Omental fat pad (tissue), 4 donors: ENCODE measurements around the gene CPNE6. TPM values are rescaled to one million over a fixed set of nuclear protein-coding genes. Genes with fewer than 3 reads are reported as not detected.

Experiments used
- ATAC-seq: fragments of 150-250 bp; one replicate; pipeline ENCODE4 v1.9.1; 2016; ENCODE audit warnings: mild to moderate bottlenecking, moderate library complexity; ENCODE audit not compliant: low FRiP score
- DNase-seq: peaks from one replicate; pipeline ENCODE4 v3.0.0-alpha.2; 2019; ENCODE audit warnings: low spot score
- total RNA-seq, 4 donors: library from RNA; depleted of rRNA; stranded (reverse); fragments of >200 nt; gene quantifications; one replicate each; pipeline ENCODE4 v1.1.0, GENCODE V29; 2016
- TF ChIP-seq, protein P1 (sequence below), 3 donors: fragments of 450-650 bp; IDR thresholded peaks; one replicate each; pipeline ENCODE4 v1.5.1; 2016 to 2017; ENCODE audit warnings: antibody characterized with exemption in 3 of 3, mild to moderate bottlenecking in 3 of 3, moderate library complexity in 2 of 3

The CPNE6 gene
- total RNA-seq, 4 donors from 2014 or later, result not detected

DNA sequence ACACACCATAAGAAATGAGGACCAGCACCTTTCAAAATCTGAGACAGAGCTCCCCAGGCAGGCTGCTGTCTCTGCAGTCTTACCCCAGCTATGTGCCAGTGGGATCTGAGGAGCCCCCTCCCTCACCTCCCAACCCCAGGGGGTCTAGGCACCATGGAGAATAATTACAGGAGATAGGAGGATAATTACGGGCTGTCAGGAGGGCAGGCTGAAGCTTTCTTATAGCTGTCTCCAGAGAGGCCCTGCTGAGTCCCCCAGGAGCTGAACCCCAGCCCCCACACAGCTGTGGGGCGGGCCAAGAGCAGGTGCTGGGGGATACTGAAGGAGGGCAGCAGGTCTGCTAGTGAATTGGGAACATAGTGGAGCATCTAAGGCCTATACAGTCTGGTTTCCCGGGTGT, 6.8 kb downstream of the CPNE6 start:
- TF ChIP-seq, protein P1, sequence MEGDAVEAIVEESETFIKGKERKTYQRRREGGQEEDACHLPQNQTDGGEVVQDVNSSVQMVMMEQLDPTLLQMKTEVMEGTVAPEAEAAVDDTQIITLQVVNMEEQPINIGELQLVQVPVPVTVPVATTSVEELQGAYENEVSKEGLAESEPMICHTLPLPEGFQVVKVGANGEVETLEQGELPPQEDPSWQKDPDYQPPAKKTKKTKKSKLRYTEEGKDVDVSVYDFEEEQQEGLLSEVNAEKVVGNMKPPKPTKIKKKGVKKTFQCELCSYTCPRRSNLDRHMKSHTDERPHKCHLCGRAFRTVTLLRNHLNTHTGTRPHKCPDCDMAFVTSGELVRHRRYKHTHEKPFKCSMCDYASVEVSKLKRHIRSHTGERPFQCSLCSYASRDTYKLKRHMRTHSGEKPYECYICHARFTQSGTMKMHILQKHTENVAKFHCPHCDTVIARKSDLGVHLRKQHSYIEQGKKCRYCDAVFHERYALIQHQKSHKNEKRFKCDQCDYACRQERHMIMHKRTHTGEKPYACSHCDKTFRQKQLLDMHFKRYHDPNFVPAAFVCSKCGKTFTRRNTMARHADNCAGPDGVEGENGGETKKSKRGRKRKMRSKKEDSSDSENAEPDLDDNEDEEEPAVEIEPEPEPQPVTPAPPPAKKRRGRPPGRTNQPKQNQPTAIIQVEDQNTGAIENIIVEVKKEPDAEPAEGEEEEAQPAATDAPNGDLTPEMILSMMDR (IDR thresholded peaks at IDR 0.05), result no peak
- DNase-seq (no peak), ATAC-seq (no peak)

DNA sequence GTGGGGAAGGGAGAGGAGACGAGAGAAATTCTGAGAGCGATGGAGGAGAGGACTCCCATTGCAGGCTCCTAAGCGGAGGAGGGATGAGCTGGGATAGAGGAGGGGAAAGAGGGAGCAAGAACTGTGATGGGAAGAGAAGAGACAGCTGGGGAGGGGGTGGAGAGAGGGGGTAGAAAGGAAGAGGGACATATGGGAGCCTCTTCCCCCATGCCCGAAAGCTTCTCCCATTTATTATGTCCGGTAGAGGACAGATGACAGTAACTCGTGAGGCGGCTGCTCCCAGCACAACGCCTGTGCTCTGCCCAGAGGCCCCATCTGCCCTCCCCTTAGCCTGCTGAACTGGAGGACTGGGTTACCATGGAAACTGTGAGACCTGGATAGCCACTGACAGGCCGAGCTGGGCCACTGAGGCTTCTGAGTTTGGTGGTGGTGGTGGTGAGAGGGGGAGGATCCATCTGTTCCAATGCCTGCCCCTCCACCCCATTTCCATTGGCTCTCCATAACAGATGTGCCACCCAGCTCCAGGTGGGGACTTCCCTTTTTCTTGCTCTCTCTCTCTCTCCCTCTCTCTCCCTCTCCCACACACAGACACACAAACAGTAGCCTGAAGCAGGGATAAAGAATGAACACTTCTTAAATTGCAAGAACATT, 8.3 kb downstream of the CPNE6 start:
- DNase-seq, result no peak
- ATAC-seq, result no peak
- TF ChIP-seq, protein P1 (IDR thresholded peaks at IDR 0.05), result no peak

DNA sequence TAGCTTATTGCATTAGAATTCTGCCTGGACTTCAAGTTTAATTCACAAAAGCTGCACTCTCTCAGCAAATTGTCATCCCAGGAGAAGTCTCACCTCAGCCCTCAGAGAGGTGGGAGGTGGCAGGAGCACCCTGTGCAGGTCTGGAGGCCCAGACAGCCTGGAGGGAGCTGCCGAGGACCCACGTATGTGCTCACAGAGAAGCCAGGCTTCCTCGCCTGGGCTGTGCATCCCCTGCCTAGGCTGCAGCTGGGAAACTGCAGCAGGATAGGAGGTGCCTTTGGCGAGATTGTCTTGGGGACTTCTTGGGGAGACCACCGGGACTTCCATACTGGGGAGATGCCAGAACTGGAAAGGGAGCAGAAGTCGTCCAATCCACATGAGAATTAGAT, 8.8 kb downstream of the CPNE6 start:
- TF ChIP-seq, protein P1 (IDR thresholded peaks at IDR 0.05), result no peak
- no peak for ATAC-seq

DNA sequence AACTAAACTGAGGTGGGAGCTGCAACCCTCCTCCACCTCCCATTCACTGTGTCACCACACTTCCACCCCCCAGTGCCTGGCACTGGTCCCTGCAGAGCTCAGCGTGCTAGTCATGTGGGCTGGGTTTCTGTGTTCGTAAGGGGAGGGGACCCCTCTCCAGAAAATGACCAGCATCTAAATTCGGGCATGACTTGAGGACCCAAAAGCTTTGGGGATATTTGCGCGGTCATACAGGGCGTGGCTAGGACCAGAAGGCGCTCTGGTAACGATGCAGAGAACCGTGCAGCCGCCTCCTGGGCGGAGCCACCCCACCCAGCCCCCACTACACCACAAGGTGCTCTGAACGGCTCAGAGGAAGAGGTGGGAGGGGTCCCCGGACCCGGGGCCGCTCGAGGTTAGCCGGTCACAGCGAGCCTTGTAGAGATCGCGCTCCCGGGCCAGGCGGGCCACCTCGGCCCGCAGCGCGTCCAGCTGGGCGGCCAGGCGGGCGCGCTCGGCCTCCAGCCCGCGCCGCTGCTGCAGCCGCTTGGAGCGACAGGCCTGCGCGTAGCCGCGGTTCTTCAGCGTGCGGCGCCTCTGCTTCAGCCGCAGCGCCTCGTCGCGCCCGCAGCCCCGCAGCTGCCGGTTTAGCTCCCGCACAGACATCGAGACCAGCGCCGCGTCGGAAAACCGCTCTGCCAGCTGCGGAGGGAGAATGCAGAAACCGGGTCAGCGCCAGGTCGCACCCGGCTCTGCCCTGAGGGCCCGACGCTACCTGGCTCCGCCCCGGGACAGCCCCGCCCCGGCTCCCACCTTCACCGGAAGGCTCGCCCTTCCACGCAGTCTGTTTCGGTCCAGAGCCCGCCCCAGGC, 9.8 kb downstream of the CPNE6 start:
- no peak for DNase-seq
- peak; percentile 86 for ATAC-seq

More for the DNA sequence above, 8.8 kb downstream of the CPNE6 start:
- DNase-seq, result no peak

DNA sequence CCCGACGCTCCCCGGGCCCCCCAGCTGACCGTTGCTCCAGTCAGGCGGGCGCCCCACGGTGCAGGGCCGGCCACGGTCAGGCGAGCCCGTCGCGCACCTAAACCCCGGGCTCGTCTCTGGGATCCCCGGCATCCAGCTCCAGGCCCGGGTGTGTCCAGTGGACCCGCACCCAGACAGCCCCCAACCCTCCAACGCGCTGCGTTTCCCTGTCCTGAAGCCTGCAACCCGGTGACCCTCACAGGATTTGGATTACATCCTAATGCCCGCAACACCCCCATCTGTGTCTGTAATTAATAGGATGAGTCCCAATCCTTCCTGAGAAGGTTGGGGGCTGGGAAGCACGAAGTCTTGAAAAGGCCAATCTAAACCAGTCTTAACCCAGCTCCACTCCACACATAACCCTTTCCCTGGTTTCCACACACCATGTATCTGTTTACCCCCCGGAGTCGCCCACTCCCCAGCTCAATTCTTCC, 10.4 kb downstream of the CPNE6 start:
- DNase-seq (no peak), ATAC-seq (no peak)
- TF ChIP-seq, protein P1 (IDR thresholded peaks at IDR 0.05), result no peak

More for the DNA sequence above, 9.8 kb downstream of the CPNE6 start:
- TF ChIP-seq, protein P1 (IDR thresholded peaks at IDR 0.05), result no peak

DNA sequence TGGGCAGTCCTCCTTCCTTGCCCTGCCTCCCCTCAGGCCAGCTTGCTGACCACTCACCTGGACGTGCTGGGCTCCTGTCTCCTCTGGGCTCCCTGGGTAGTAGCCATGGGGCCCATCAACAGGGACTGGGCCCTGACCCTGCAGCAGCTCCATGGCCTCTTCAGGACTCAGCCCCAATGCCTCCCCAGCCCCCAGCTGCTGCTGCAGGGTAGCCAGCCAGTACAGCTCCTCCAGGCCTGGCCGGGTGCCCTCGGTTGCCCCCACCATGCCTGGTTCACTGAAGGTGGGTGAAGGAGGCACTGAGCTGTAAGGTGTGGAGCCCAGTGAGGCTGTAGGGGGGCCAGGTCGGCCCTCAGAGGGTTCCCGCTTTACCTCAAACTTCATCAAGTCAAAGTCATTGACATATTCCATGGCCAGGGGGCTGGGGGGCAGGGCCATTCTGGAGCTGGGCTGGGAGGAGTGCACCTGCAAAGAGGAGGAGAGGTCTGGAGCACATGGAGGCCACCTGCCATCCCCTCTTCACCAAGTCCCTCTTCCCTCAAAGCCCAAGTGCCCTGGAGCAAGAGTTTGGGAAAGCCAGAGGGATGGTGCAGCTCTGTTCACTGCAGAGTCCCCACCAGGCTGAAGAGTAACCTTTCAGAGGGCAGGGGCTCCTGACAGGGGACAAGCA, 11.2 kb downstream of the CPNE6 start:
- TF ChIP-seq, protein P1 (IDR thresholded peaks at IDR 0.05), result no peak
- ATAC-seq, result no peak
- no peak for DNase-seq
